A549 (cell line): Measurements from ENCODE around the gene DISP3. TPM values are rescaled to one million over a fixed set of nuclear protein-coding genes. Genes with fewer than 3 reads are reported as not detected.

Source experiments
- ATAC-seq, 2 experiments: fragments of 200-7000 bp in 1 of 2; fragments of >200 bp in 1 of 2; cut with Nextera tagmentation in 1 of 2; cut with Tn5 transposase in 1 of 2; 3 replicates each; pipeline versions ENCODE4 v1.8.0 to v1.9.1; 2018 to 2020; ENCODE audit warnings: mild to moderate bottlenecking in 1 of 2, moderate library complexity in 1 of 2
- CTCF ChIA-PET: fragments of 300-600 bp; sonication (Branson Sonifier 250); formaldehyde crosslinking; extraction: SDS; loops from one replicate; lab custom pipeline; 2021; ENCODE audit warnings: antibody characterized with exemption, inconsistent platforms; lab: Yijun Ruan, JAX
- POLR2A ChIA-PET: fragments of 350-600 bp; formaldehyde crosslinking; extraction: SDS; loops from one replicate; lab custom pipeline; 2021; ENCODE audit warnings: antibody characterized with exemption, inconsistent platforms; lab: Yijun Ruan, JAX
- DNase-seq, 2 experiments: peaks; one replicate each; pipeline versions ENCODE4 v3.0.0 to v3.0.0-alpha.2; 2011 to 2016; ENCODE audit warnings: low read depth in 1 of 2, low spot score in 1 of 2
- FAIRE-seq: peaks from 2 replicates; lab custom pipeline; 2011; peaks lifted over from hg19 to GRCh38; lab: Jason Lieb, UNC
- H3K27ac ChIP-seq, 2 experiments: fragments of >200 bp; sonication (Bioruptor Twin); formaldehyde crosslinking; 3 replicates each; pipeline ENCODE4 v1.5.1; 2016 to 2017
- H3K4me1 ChIP-seq: fragments of >200 bp; sonication (Bioruptor Twin); formaldehyde crosslinking; 3 replicates; pipeline ENCODE4 v1.6.1; 2016
- H3K4me2 ChIP-seq: fragments of >200 bp; sonication (Bioruptor Twin); formaldehyde crosslinking; 3 replicates; pipeline ENCODE4 v1.6.1; 2016
- H3K4me3 ChIP-seq: fragments of >200 bp; sonication (Bioruptor Twin); formaldehyde crosslinking; 3 replicates; pipeline ENCODE4 v1.5.1; 2016
- H3K9me3 ChIP-seq: fragments of >200 bp; sonication (Bioruptor Twin); formaldehyde crosslinking; 3 replicates; pipeline ENCODE4 v1.6.1; 2016
- BHLHE40 ChIP-seq: IDR thresholded peaks from 2 replicates; pipeline ENCODE4 v1.6.1; 2012; ENCODE audit warnings: low read depth, low read length, inconsistent platforms
- CHD4 ChIP-seq: fragments of 200-600 bp; sonication (generic); IDR thresholded peaks from 2 replicates; pipeline ENCODE4 v1.6.1; 2016; ENCODE audit warnings: antibody characterized with exemption, mild to moderate bottlenecking, borderline replicate concordance
- ELK1 ChIP-seq: fragments of 150-350 bp; IDR thresholded peaks from 2 replicates; pipeline ENCODE4 v1.6.1; 2014; ENCODE audit warnings: low read depth, mild to moderate bottlenecking, low read length
- FOSB ChIP-seq: fragments of 250-450 bp; sonication (Bioruptor Pico); IDR thresholded peaks from 2 replicates; pipeline ENCODE4 v1.5.0; 2020; ENCODE audit warnings: mild to moderate bottlenecking, moderate library complexity
- HMGXB4 ChIP-seq: fragments of 250-450 bp; sonication (Bioruptor Pico); IDR thresholded peaks from 2 replicates; pipeline ENCODE4 v1.5.0; 2021; ENCODE audit warnings: mild to moderate bottlenecking, moderate library complexity, borderline replicate concordance
- HOXB5 ChIP-seq: fragments of 250-450 bp; sonication (Bioruptor Pico); IDR thresholded peaks from 2 replicates; pipeline ENCODE4 v1.5.0; 2020; ENCODE audit warnings: mild to moderate bottlenecking, moderate library complexity
- JUN ChIP-seq, 2 experiments: fragments of >200 bp; sonication (Bioruptor Twin); formaldehyde crosslinking; IDR thresholded peaks; 2 replicates in 1 of 2; 3 replicates in 1 of 2; pipeline ENCODE4 v1.6.1; 2016 to 2017
- JUNB ChIP-seq: fragments of >200 bp; sonication (Bioruptor Twin); formaldehyde crosslinking; IDR thresholded peaks from 2 replicates; pipeline ENCODE4 v1.6.1; 2016
- MAX ChIP-seq: IDR thresholded peaks from 2 replicates; pipeline ENCODE4 v1.6.1; 2012
- MAZ ChIP-seq: fragments of 150-350 bp; IDR thresholded peaks from 2 replicates; pipeline ENCODE4 v1.6.1; 2014; ENCODE audit warnings: antibody characterized with exemption, low read depth, low read length, borderline replicate concordance
- NFE2L2 ChIP-seq: fragments of 150-350 bp; conservative IDR thresholded peaks from 2 replicates; pipeline ENCODE4 v1.6.1; 2014; ENCODE audit warnings: low read length
- NPAS2 ChIP-seq: fragments of 250-450 bp; sonication (Bioruptor Pico); IDR thresholded peaks from 2 replicates; pipeline ENCODE4 v1.8.0; 2022; ENCODE audit warnings: mild to moderate bottlenecking, moderate library complexity, borderline replicate concordance
- PBX3 ChIP-seq: IDR thresholded peaks from 2 replicates; pipeline ENCODE4 v1.6.1; 2012
- POLR2AphosphoS2 ChIP-seq: conservative IDR thresholded peaks from 2 replicates; pipeline ENCODE4 v1.6.1; 2012; ENCODE audit warnings: low read length, improper control_type of control experiment, inconsistent platforms
- RARB ChIP-seq: fragments of 250-450 bp; sonication (Bioruptor Pico); IDR thresholded peaks from 2 replicates; pipeline ENCODE4 v1.8.0; 2021; ENCODE audit warnings: mild to moderate bottlenecking, moderate library complexity
- RNF2 ChIP-seq: fragments of 200-600 bp; sonication (generic); IDR thresholded peaks from 2 replicates; pipeline ENCODE4 v1.6.1; 2016; ENCODE audit warnings: low read depth, mild to moderate bottlenecking, antibody characterized with exemption, moderate library complexity, borderline replicate concordance
- SMC3 ChIP-seq: fragments of >200 bp; sonication (Bioruptor Twin); formaldehyde crosslinking; IDR thresholded peaks from 3 replicates; pipeline ENCODE4 v1.6.1; 2018; ENCODE audit warnings: inconsistent platforms
- TFCP2L1 ChIP-seq: fragments of 250-450 bp; sonication (Bioruptor Pico); IDR thresholded peaks from 2 replicates; pipeline ENCODE4 v1.5.0; 2021; ENCODE audit warnings: mild to moderate bottlenecking
- TP53 ChIP-seq: fragments of 250-450 bp; sonication (Bioruptor Pico); IDR thresholded peaks from 2 replicates; pipeline ENCODE4 v1.5.0; 2021; ENCODE audit warnings: mild to moderate bottlenecking, moderate library complexity
- ZNF302 ChIP-seq: fragments of 250-450 bp; sonication (Bioruptor Pico); IDR thresholded peaks from 2 replicates; pipeline ENCODE4 v1.9.0; 2021; ENCODE audit warnings: inconsistent platforms, mild to moderate bottlenecking, moderate library complexity
- ZSCAN20 ChIP-seq: fragments of 250-450 bp; sonication (Bioruptor Pico); IDR thresholded peaks from 2 replicates; pipeline ENCODE4 v1.8.0; 2022; ENCODE audit warnings: mild to moderate bottlenecking, moderate library complexity
- WGBS: methylation state at CpG from one replicate; pipeline ENCODE4 v1.1.6; 2017; ENCODE audit errors: missing lambda C conversion rate; 5-methylcytosine and 5-hydroxymethylcytosine counted together
- polyA plus RNA-seq, 4 experiments: library from polyadenylated mRNA; depleted of rRNA in 3 of 4; stranded (reverse); fragments of >200 nt; fragmentation: RNase III in 1 of 4; extraction: RNeasy Plus Mini Kit Qiagen cat#74134 plus additional on column Dnase treatment in 1 of 4; gene quantifications; 2 replicates in 3 of 4; 3 replicates in 1 of 4; pipeline ENCODE4 v1.2.3, GENCODE V29; 2011 to 2017

The DISP3 gene
- polyA plus RNA-seq, 2 of the 4 experiments (the other 2 are of a cell fraction) = 0.09 to 0.22 TPM

GRCh38 chr1:11526071-11526895, 47.3 kb downstream of the DISP3 start (continued):
- TF ChIP-seq JUN (IDR thresholded peaks at IDR 0.05) = no peak
- no peak for TF ChIP-seq RARB (CRISPR knock-in tag)
- TF ChIP-seq TP53 = no peak
- TF ChIP-seq NPAS2 (CRISPR knock-in tag) = no peak
- no peak for TF ChIP-seq HMGXB4 (CRISPR knock-in tag)
- no peak for TF ChIP-seq ELK1
- no peak for TF ChIP-seq PBX3

GRCh38 chr1:11527541-11528452, 48.8 kb downstream of the DISP3 start:
- TF ChIP-seq NFE2L2 = no peak
- CTCF ChIA-PET = interaction anchor here (1.4 kb wide), 1 partner anchor 23 kb away, joined by 4 read pairs; no protein-coding TSS in a partner anchor
- no peak overlapping the region for H3K4me3 ChIP-seq
- WGBS = 56% methylated on average over 13 of the region's 13 CpGs
- FAIRE-seq = no peak
- ATAC-seq = no peak
- H3K9me3 ChIP-seq = no peaks in the 10 kb centered on the region
- no peak overlapping the region for H3K27ac ChIP-seq
- POLR2A ChIA-PET = no interaction called here
- no peak overlapping the region for H3K4me2 ChIP-seq
- H3K4me1 ChIP-seq = no peaks in the 10 kb centered on the region
- no peak for DNase-seq

GRCh38 chr1:11528611-11529261, 49.8 kb downstream of the DISP3 start:
- FAIRE-seq (no peak), ATAC-seq (no peak), DNase-seq (no peak)
- no peak overlapping the region for H3K4me2 ChIP-seq
- TF ChIP-seq BHLHE40 (no peak), TFCP2L1 (CRISPR knock-in tag) (no peak), MAZ (no peak)
- no peak overlapping the region for H3K4me3 ChIP-seq
- WGBS = 47% methylated on average over 6 of the region's 13 CpGs
- POLR2A ChIA-PET = no interaction called here
- no peaks in the 10 kb centered on the region for H3K9me3 ChIP-seq
- CTCF ChIA-PET = interaction anchor here (1.4 kb wide), 1 partner anchor 22 kb away, joined by 4 read pairs; no protein-coding TSS in a partner anchor
- no peaks in the 10 kb centered on the region for H3K4me1 ChIP-seq
- H3K27ac ChIP-seq = no peak overlapping the region

- no peak overlapping the region for H3K4me3 ChIP-seq
- TF ChIP-seq JUNB = no peak
- no peak for TF ChIP-seq ZSCAN20 (CRISPR knock-in tag)
- TF ChIP-seq ZNF302 = no peak
- TF ChIP-seq FOSB (CRISPR knock-in tag) = no peak
- TF ChIP-seq MAX = no peak
- TF ChIP-seq TFCP2L1 (CRISPR knock-in tag) = no peak
- no peak for TF ChIP-seq MAZ
- no peak for TF ChIP-seq CHD4
- no peak for TF ChIP-seq HOXB5 (CRISPR knock-in tag)
- no peak for TF ChIP-seq SMC3
- no peak for TF ChIP-seq RNF2
- TF ChIP-seq POLR2AphosphoS2 = no peak
- no peak overlapping the region for H3K4me2 ChIP-seq
- H3K27ac ChIP-seq = no peak overlapping the region
- no peak for DNase-seq
- CTCF ChIA-PET = interaction anchor here (1.4 kb wide), 1 partner anchor 21 kb away, joined by 4 read pairs; no protein-coding TSS in a partner anchor
- 35% methylated on average over 7 of the region's 10 CpGs for WGBS
- no peaks in the 10 kb centered on the region for H3K4me1 ChIP-seq
- POLR2A ChIA-PET = no interaction called here
- no peaks in the 10 kb centered on the region for H3K9me3 ChIP-seq
- ATAC-seq = no peak
- no peak for FAIRE-seq
Measured at GRCh38 chr1:11529330-11529729, 50.4 kb downstream of the DISP3 start.
